Effector memory CD8-positive, alpha-beta T cell (primary cell): Measurements from ENCODE around the gene PTPRD.

Experiments used
- ATAC-seq: fragments of 150-1000 bp; cut with Tn5 transposase; replicated peaks from 2 replicates; pipeline ENCODE4 v1.10.0; 2021; ENCODE audit warnings: mild to moderate bottlenecking, moderate library complexity
- DNase-seq, 3 experiments: peaks; one replicate each; pipeline ENCODE4 v3.0.0; 2021
- H3K27ac Mint-ChIP-seq, 2 donors: one replicate each; pipeline ENCODE4 v1.8.0; 2022; ENCODE audit warnings: mild to moderate bottlenecking in 2 of 2, mixed read lengths in 2 of 2, moderate library complexity in 2 of 2
- H3K27me3 Mint-ChIP-seq, 2 donors: one replicate each; pipeline ENCODE4 v1.8.0; 2022; ENCODE audit warnings: mixed read lengths in 2 of 2
- H3K36me3 Mint-ChIP-seq: one replicate; pipeline ENCODE4 v1.8.0; 2022; ENCODE audit warnings: mild to moderate bottlenecking, moderate library complexity, mixed read lengths; ENCODE audit not compliant: insufficient read depth
- H3K4me1 Mint-ChIP-seq, 2 donors: one replicate each; pipeline ENCODE4 v1.8.0; 2022; ENCODE audit warnings: low read depth in 2 of 2, mixed read lengths in 2 of 2
- H3K4me3 Mint-ChIP-seq, 2 donors: one replicate each; pipeline ENCODE4 v1.8.0; 2022; ENCODE audit warnings: mild to moderate bottlenecking in 2 of 2, mixed read lengths in 2 of 2, moderate library complexity in 2 of 2
- H3K9me3 Mint-ChIP-seq, 2 donors: one replicate each; pipeline ENCODE4 v1.8.0; 2022; ENCODE audit warnings: mixed read lengths in 2 of 2

PTPRD gene

GRCh38 chr9:9556865-9557803, 1055.7 kb downstream of the PTPRD start:
- Mint-ChIP-seq H3K36me3 (no peaks in the 10 kb centered on the region), H3K27me3 (no peaks in the 10 kb centered on the region), H3K4me3 (no peak overlapping the region), H3K27ac (no peak overlapping the region), H3K4me1 (no peaks in the 10 kb centered on the region), H3K9me3 (peaks cover 9 to 21% of the 10 kb centered on the region in 2 donors)
- ATAC-seq (no peak), DNase-seq (no peak)

- DNase-seq (no peak), ATAC-seq (no peak)
- Mint-ChIP-seq H3K4me1 (no peaks in the 10 kb centered on the region), H3K36me3 (no peaks in the 10 kb centered on the region), H3K9me3 (peaks cover 0 to 4% of the 10 kb centered on the region in 2 donors), H3K27me3 (no peaks in the 10 kb centered on the region), H3K4me3 (no peak overlapping the region), H3K27ac (no peak overlapping the region)
These were observed 1060.1 kb downstream of the PTPRD start for GRCh38 chr9:9552665-9553064.

- Mint-ChIP-seq H3K4me3 (no peak overlapping the region), H3K9me3 (peaks cover 9 to 12% of the 10 kb centered on the region in 2 donors), H3K27ac (no peak overlapping the region), H3K36me3 (no peaks in the 10 kb centered on the region), H3K27me3 (no peaks in the 10 kb centered on the region), H3K4me1 (no peaks in the 10 kb centered on the region)
- DNase-seq (no peak), ATAC-seq (no peak)
These were observed 1074.0 kb downstream of the PTPRD start for GRCh38 chr9:9538766-9539165.

DNA sequence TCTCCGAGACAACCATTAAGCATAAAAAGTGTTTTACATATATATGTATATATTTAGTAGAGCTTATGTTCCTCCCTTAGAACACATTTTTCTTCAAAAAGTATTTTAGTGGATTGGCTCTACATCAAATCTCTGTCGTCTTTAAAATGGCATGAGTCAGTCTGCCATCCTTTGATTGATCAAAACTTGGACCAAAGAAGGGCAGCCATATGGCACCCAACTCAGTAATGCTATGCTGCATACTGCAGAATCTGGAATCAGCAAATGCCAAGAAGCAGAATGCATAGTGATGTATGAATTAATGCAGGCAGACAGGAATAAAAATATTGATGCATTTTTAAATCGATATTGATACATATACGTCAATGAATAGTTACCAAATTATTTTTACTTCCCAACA, 1074.4 kb downstream of the PTPRD start:
- Mint-ChIP-seq H3K4me1 (no peaks in the 10 kb centered on the region), H3K4me3 (no peak overlapping the region)

GRCh38 chr9:9536523-9536922, 1076.3 kb downstream of the PTPRD start:
- H3K27me3 Mint-ChIP-seq = no peaks in the 10 kb centered on the region
- ATAC-seq = no peak
- H3K4me1 Mint-ChIP-seq = no peaks in the 10 kb centered on the region
- peaks cover 4 to 12% of the 10 kb centered on the region in 2 donors for H3K9me3 Mint-ChIP-seq
- no peak for DNase-seq
- no peaks in the 10 kb centered on the region for H3K36me3 Mint-ChIP-seq
- no peak overlapping the region for H3K4me3 Mint-ChIP-seq
- no peak overlapping the region for H3K27ac Mint-ChIP-seq

More for the DNA sequence above, 1074.4 kb downstream of the PTPRD start:
- H3K27ac Mint-ChIP-seq = no peak overlapping the region
- no peaks in the 10 kb centered on the region for H3K36me3 Mint-ChIP-seq
- DNase-seq (no peak), ATAC-seq (no peak)
- no peaks in the 10 kb centered on the region for H3K27me3 Mint-ChIP-seq
- H3K9me3 Mint-ChIP-seq = peaks cover 9 to 12% of the 10 kb centered on the region in 2 donors

- Mint-ChIP-seq H3K4me3 (no peak overlapping the region), H3K27me3 (no peaks in the 10 kb centered on the region), H3K9me3 (peaks cover 8 to 15% of the 10 kb centered on the region in 2 donors), H3K36me3 (peaks cover 2% of the 10 kb centered on the region), H3K4me1 (no peaks in the 10 kb centered on the region), H3K27ac (no peak overlapping the region)
- DNase-seq = no peak
- ATAC-seq = no peak
These were observed 1089.2 kb downstream of the PTPRD start for GRCh38 chr9:9523476-9524139.

GRCh38 chr9:9522406-9522805, 1090.4 kb downstream of the PTPRD start:
- no peak for DNase-seq
- Mint-ChIP-seq H3K27ac (no peak overlapping the region), H3K27me3 (no peaks in the 10 kb centered on the region), H3K4me3 (no peak overlapping the region), H3K4me1 (no peaks in the 10 kb centered on the region), H3K36me3 (peaks cover 2% of the 10 kb centered on the region), H3K9me3 (peaks cover 7 to 8% of the 10 kb centered on the region in 2 donors)
- ATAC-seq = no peak

- Mint-ChIP-seq H3K9me3 (peaks cover 7 to 8% of the 10 kb centered on the region in 2 donors), H3K27me3 (no peaks in the 10 kb centered on the region), H3K4me1 (no peaks in the 10 kb centered on the region), H3K4me3 (no peak overlapping the region), H3K27ac (no peak overlapping the region), H3K36me3 (peaks cover 2% of the 10 kb centered on the region)
- no peak for ATAC-seq
- DNase-seq = no peak
These were observed 1091.6 kb downstream of the PTPRD start for GRCh38 chr9:9521033-9521779.

GRCh38 chr9:9504869-9505268, 1107.9 kb downstream of the PTPRD start:
- H3K4me3 Mint-ChIP-seq = no peak overlapping the region
- no peak for ATAC-seq
- H3K4me1 Mint-ChIP-seq = no peaks in the 10 kb centered on the region
- no peak overlapping the region for H3K27ac Mint-ChIP-seq
- peaks cover 3 to 16% of the 10 kb centered on the region in 2 donors for H3K9me3 Mint-ChIP-seq
- H3K27me3 Mint-ChIP-seq = no peaks in the 10 kb centered on the region
- DNase-seq = no peak
- H3K36me3 Mint-ChIP-seq = no peaks in the 10 kb centered on the region

GRCh38 chr9:9499546-9499945, 1113.3 kb downstream of the PTPRD start:
- H3K27ac Mint-ChIP-seq = no peak overlapping the region
- no peaks in the 10 kb centered on the region for H3K27me3 Mint-ChIP-seq
- peaks cover 7 to 27% of the 10 kb centered on the region in 2 donors for H3K9me3 Mint-ChIP-seq
- H3K4me1 Mint-ChIP-seq = no peaks in the 10 kb centered on the region
- no peak overlapping the region for H3K4me3 Mint-ChIP-seq
- DNase-seq (no peak), ATAC-seq (no peak)
- H3K36me3 Mint-ChIP-seq = no peaks in the 10 kb centered on the region

DNA sequence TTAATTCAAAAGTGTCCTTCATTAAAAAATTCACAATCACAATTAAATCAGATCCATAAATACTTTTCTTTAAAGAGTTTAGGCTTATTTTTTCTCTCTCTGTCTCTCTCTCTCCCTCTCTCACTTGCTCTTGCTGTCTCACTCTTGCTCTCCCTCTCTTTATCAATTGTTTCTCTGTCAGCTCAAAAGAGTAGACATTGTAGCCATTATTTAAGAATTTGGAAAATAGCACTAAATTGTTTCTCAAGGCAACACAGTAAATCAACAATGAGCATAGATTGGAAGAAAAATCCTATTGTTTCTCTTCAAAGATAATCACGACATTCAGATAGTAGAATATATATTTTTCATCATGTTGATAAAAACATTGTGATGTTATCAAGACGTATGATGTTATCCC, 1114.0 kb downstream of the PTPRD start:
- H3K4me3 Mint-ChIP-seq = no peak overlapping the region
- DNase-seq = no peak
- no peak for ATAC-seq
- no peaks in the 10 kb centered on the region for H3K36me3 Mint-ChIP-seq
- no peak overlapping the region for H3K27ac Mint-ChIP-seq
- no peaks in the 10 kb centered on the region for H3K4me1 Mint-ChIP-seq
- peaks cover 9 to 20% of the 10 kb centered on the region in 2 donors for H3K9me3 Mint-ChIP-seq
- no peaks in the 10 kb centered on the region for H3K27me3 Mint-ChIP-seq

DNA sequence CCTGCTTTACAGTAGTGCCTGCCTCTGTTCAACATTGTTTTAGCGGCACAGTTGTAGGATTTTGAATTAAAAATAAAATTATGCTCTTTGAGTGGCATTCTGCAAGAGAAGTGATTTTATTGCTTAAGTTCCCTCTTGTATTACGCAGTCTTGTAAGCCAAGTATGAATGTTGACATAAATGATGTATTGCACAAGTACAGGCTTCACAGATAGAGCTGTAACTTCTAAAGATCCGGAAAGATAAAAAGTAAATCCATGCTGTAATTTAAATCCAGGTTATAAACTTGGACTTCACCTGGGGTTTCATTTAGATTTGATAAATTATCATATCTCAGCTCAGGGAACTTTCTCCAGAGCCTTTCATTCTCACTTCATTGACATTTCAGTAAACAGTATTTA, 1114.7 kb downstream of the PTPRD start:
- H3K4me3 Mint-ChIP-seq = no peak overlapping the region
- H3K36me3 Mint-ChIP-seq = no peaks in the 10 kb centered on the region
- H3K27ac Mint-ChIP-seq = no peak overlapping the region
- peaks cover 9 to 17% of the 10 kb centered on the region in 2 donors for H3K9me3 Mint-ChIP-seq
- H3K27me3 Mint-ChIP-seq = no peaks in the 10 kb centered on the region
- DNase-seq = no peak
- no peaks in the 10 kb centered on the region for H3K4me1 Mint-ChIP-seq
- ATAC-seq = no peak

DNA sequence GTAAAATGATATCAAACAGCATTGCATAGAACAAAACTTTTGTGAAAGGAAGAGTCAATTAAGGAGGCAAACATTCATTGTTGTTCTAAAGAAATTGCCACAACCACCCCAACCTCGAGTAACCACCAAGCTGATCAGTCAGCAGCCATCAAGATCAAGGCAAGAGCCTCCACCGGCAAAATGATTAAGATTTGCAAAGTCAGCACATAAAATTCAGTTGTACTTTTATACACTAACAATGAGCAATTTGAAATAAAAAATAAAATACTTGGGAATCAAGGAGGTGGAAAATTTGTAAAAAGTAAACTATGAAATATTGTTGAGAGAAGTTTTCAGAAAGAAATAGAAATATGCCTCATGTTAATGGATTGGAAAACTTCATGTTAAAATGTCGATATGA, 1118.5 kb downstream of the PTPRD start:
- peaks cover 10 to 22% of the 10 kb centered on the region in 2 donors for H3K9me3 Mint-ChIP-seq
- no peaks in the 10 kb centered on the region for H3K36me3 Mint-ChIP-seq
- H3K27me3 Mint-ChIP-seq = no peaks in the 10 kb centered on the region
- DNase-seq (no peak), ATAC-seq (no peak)
- H3K4me3 Mint-ChIP-seq = no peak overlapping the region
- H3K4me1 Mint-ChIP-seq = no peaks in the 10 kb centered on the region
- H3K27ac Mint-ChIP-seq = no peak overlapping the region
